ENCODE measurements around the gene GPC3. TPM values are rescaled to one million over a fixed set of nuclear protein-coding genes. Genes with fewer than 3 reads are reported as not detected.
A peak's percentile ranks its signal among the peaks of the same experiment; 100 is the strongest.

Gene GPC3
- total RNA-seq, 4 donors from 2014 or later = 3.3 to 172 (median 21.2) TPM

GRCh38 chrX:133555782-133556458, 429.5 kb downstream of the GPC3 start:
- intact Hi-C loops (cut with DNase I; ENCODE audit: low total_unique reads) = no loop called here
- Histone ChIP-seq H3K4me1 (no peaks in the 10 kb centered on the region), H3K27ac (no peak overlapping the region), H3K27me3 (no peaks in the 10 kb centered on the region), H3K4me3 (no peak overlapping the region), H3K9me3 (no peaks in the 10 kb centered on the region), H3K36me3 (no peaks in the 10 kb centered on the region)
- no peak for DNase-seq
- TF ChIP-seq CTCF (IDR thresholded peaks at IDR 0.05) = no peak
- TF ChIP-seq POLR2A (IDR thresholded peaks at IDR 0.05) = no peak

- Histone ChIP-seq H3K27ac (no peak overlapping the region), H3K27me3 (no peaks in the 10 kb centered on the region), H3K9me3 (no peaks in the 10 kb centered on the region), H3K4me1 (no peaks in the 10 kb centered on the region), H3K36me3 (no peaks in the 10 kb centered on the region), H3K4me3 (no peak overlapping the region)
- no peak for TF ChIP-seq CTCF (IDR thresholded peaks at IDR 0.05)
- TF ChIP-seq POLR2A (IDR thresholded peaks at IDR 0.05) = no peak
- no peak for DNase-seq
- intact Hi-C loops (cut with DNase I; ENCODE audit: low total_unique reads) = no loop called here
These were observed 434.5 kb downstream of the GPC3 start for GRCh38 chrX:133550665-133551485.

GRCh38 chrX:133549295-133549933, 436.0 kb downstream of the GPC3 start:
- Histone ChIP-seq H3K4me1 (no peaks in the 10 kb centered on the region), H3K27ac (no peak overlapping the region), H3K4me3 (no peak overlapping the region), H3K27me3 (no peaks in the 10 kb centered on the region), H3K9me3 (no peaks in the 10 kb centered on the region), H3K36me3 (no peaks in the 10 kb centered on the region)
- DNase-seq = no peak
- intact Hi-C loops (cut with DNase I; ENCODE audit: low total_unique reads) = no loop called here
- TF ChIP-seq POLR2A (IDR thresholded peaks at IDR 0.05) (no peak), CTCF (IDR thresholded peaks at IDR 0.05) (no peak)

- Histone ChIP-seq H3K4me3 (no peak overlapping the region), H3K9me3 (no peaks in the 10 kb centered on the region), H3K27ac (no peak overlapping the region), H3K4me1 (no peaks in the 10 kb centered on the region), H3K27me3 (no peaks in the 10 kb centered on the region), H3K36me3 (no peaks in the 10 kb centered on the region)
- TF ChIP-seq POLR2A (IDR thresholded peaks at IDR 0.05) = no peak
- TF ChIP-seq CTCF (IDR thresholded peaks at IDR 0.05) = no peak
- DNase-seq = no peak
- intact Hi-C loops (cut with DNase I; ENCODE audit: low total_unique reads) = no loop called here
These were observed 439.0 kb downstream of the GPC3 start for GRCh38 chrX:133546441-133546840.

- no peak overlapping the region for H3K4me3 ChIP-seq
- no peaks in the 10 kb centered on the region for H3K4me1 ChIP-seq
- intact Hi-C loops (cut with DNase I; ENCODE audit: low total_unique reads) = no loop called here
- peak overlapping the region in 1 of 2 donors; percentile 54 for H3K27ac ChIP-seq
- H3K36me3 ChIP-seq = no peaks in the 10 kb centered on the region
- no peak for DNase-seq
- no peaks in the 10 kb centered on the region for H3K9me3 ChIP-seq
- no peaks in the 10 kb centered on the region for H3K27me3 ChIP-seq
- TF ChIP-seq CTCF (IDR thresholded peaks at IDR 0.05) (no peak), POLR2A (IDR thresholded peaks at IDR 0.05) (no peak)
These were observed 440.6 kb downstream of the GPC3 start for GRCh38 chrX:133544778-133545177.
